Measurements from ENCODE around the gene TRIM25. TPM values are rescaled to one million over a fixed set of nuclear protein-coding genes. Genes with fewer than 3 reads are reported as not detected.
A peak's percentile ranks its signal among the peaks of the same experiment; 100 is the strongest.

The TRIM25 gene
- total RNA-seq, 1 donor from 2014 or later: 94.4 TPM

DNA sequence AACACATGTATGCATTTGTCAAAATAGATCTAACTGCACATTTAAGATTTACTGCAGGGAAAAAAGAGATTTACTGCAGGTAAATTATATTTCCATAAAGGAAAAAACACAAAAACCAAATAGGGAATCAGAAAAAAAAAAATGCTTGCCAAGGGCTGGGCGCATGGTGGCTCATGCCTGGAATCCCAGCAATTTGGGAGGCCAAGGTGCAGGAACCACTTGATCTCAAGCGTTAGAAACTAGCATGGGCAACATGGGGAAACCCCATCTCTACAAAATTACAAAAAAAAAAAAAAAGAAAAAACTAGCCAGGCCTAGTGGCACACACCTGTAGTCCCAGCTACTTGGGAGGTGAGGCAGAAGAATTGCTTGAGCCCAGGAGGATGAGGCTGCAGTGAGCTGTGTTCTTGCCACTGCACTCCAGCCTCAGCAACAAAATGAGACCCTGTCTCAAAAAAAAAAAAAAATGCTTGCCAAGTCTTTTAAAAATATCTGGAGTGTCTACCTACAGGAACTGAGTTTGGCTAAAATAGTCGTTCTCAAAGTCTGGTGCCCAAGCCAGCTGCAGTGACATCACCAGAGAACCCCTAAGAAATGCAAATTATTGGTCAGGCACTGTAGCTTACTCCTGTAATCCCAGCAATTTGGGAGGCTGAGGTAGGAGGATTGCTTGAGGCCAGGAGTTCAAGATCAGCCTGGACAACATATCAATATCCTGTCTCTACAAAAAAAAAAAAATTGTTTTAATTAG lies 17.5 kb downstream of the TRIM25 start:
- DNase-seq (ENCODE audit: low spot score): no peak

GRCh38 chr17:56894859-56895455 lies 18.9 kb downstream of the TRIM25 start:
- DNase-seq (ENCODE audit: low spot score): no peak

DNA sequence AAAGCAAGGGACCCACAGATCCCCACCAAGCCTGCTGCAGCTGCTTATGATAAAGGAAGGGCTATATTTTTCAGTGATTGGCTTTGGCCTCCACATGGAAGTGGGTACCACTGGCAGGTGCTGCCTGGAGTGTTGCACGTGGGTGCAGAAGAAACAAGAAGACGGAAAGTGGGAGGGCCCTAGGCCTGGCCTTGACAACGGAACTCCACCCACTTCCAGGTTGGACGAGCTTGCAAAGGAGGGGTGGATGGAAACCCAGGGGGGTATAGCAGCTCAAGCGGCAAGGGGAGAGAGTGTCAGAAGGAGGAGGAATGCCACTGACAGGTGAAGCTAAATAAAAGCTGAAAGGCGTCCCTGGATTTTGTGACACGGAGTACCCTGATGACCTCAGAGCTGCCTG lies 20.3 kb downstream of the TRIM25 start:
- DNase-seq (ENCODE audit: low spot score): no peak

DNA sequence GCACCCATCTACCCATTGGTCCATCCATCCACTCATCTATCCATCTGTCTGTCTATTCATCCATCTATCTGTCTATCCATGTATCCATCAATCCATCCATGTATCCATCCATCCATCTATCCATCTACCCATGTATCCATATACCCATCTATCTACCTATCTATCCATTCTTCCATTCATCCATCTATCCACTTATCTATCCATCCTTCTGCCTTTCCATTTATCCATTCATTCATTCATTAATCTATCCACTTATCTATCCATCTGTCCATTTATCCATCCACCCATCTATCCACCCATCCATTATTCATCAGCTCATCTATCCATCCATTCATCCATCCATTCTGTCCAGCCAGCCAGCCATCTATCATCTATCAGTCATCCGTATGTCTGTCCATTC lies 21.5 kb downstream of the TRIM25 start:
- DNase-seq (ENCODE audit: low spot score): no peak

DNA sequence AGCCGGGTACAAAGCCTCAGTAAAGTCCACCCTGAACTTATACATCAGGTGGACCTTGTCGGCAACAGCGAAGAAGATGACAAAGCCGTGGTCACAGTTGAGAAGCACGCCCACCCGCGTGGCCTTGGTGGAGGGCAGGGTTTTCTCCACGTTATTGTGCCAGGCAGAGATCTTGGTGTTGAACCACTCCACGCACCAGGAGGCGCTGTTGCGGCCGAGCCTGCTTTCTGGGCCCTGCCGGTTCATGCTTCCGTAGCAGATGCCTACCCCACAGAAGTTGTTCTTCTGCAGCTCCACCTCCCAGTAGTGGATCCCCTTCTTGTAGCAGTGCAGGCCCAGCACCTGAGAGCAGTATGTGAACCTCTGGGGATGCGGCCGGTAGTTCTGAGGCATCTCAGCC lies 22.1 kb downstream of the TRIM25 start:
- no peak for DNase-seq (ENCODE audit: low spot score)

GRCh38 chr17:56890906-56891674 lies 22.8 kb downstream of the TRIM25 start:
- DNase-seq (ENCODE audit: low spot score): no peak

DNA sequence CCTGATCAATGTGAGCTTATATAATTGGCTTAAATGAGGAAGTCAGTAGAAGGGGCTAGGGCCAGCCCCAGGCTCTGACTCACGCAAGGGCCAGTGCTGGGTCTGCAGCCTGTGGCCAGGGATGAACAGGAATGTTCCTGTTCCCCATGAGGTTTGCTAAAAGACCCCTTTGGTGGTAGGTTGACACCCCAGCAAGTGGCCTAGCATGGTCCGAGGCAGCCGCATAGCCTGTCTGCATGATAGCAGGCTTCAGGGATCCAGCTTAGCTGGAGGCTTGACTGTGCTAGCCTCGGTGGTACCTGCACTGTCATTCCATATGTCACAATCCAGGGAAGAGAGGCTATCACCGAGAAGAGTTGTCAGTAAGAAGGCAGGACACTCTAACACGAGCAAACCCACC lies 23.5 kb downstream of the TRIM25 start:
- no peak for DNase-seq (ENCODE audit: low spot score)

- DNase-seq (ENCODE audit: low spot score): peak; percentile 69
These were observed 26.0 kb downstream of the TRIM25 start for GRCh38 chr17:56887552-56888467.

DNA sequence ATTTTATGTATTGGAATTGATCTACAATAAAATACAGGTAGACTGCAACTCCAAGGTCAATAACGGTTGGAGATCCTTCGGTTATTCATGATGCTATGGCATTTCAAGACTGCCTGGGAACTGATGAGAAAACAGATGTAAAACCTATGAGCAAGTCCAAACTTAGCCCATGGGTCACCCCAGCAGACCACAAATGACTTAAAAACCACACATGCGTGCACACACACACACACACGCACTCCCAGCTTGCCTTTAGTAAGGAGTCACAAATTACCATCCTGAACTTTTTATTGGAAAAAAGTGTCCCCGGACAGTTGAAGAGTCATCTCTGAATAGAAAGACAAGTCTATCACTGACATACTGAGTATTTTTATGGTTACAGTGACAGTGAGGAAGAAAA lies 26.7 kb downstream of the TRIM25 start:
- no peak for DNase-seq (ENCODE audit: low spot score)

- peak; percentile 69 for DNase-seq (ENCODE audit: low spot score)
These were observed 27.5 kb downstream of the TRIM25 start for GRCh38 chr17:56886288-56886731.

GRCh38 chr17:56885312-56885657 lies 28.6 kb downstream of the TRIM25 start:
- no peak for DNase-seq (ENCODE audit: low spot score)

GRCh38 chr17:56884483-56885311 lies 29.2 kb downstream of the TRIM25 start:
- DNase-seq (ENCODE audit: low spot score): no peak

DNA sequence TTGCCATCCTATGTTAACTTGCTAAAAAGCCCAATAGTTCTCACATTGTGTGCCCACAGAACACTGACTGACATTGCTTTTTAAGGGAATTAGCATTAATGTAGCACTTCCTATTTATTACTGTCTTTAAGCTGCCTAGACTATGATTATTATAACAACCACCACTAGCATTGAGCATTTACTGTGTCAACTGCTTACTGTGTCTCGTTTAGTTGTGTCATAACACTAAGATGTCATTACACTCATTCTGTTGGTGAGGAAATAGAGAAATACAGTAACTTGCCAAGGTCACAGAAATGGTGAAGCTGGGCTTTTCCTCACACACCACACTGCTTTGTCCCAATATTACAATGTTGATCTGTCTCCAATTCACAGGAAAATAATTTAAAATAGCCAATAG lies 30.2 kb downstream of the TRIM25 start:
- DNase-seq (ENCODE audit: low spot score): no peak

- DNase-seq (ENCODE audit: low spot score): peak; percentile 37
These were observed 32.1 kb downstream of the TRIM25 start for GRCh38 chr17:56881685-56882295.

DNA sequence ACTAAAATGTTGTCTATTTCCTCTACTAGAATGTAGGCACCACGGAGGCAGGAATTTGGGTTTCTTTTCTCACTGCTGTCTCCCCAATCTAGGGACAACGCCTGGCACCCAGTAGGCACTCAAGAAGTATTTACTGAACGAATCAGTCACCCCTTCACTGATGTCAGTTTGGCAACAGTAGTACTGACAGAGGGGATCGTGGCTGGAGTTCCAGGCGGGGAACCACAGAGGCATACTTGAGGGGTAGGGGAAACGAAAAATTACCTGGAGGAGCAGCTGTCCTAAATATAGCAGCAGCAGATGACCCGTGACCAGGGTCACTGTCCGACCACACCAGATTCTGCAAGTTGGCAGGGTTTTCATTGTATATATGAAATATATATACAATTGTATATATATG lies 33.3 kb downstream of the TRIM25 start:
- DNase-seq (ENCODE audit: low spot score): no peak

GRCh38 chr17:56880133-56880532 lies 33.7 kb downstream of the TRIM25 start:
- DNase-seq (ENCODE audit: low spot score): no peak

- no peak for DNase-seq (ENCODE audit: low spot score)
These were observed 34.6 kb downstream of the TRIM25 start for GRCh38 chr17:56879280-56879679.

DNA sequence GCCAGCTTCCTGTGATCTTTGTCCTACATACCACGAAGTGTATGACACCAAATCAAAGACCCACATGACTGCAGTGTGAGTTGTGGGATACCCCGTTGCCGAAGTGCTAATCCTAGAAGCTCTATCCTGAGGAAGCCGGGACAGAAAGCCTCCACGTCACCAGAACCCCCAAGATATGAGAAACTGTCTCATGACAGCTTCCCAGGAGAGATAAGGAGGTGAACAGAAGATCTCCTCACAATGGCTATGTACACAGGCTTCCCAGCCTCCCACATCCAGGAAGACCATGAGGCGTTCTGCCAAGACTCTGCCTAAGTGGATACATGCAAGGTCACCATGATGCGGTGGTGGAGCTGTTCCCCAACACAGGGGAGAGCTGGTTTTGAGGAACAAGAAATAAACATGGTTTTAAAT lies 37.1 kb downstream of the TRIM25 start:
- peak; percentile 36 for DNase-seq (ENCODE audit: low spot score)

- no peak for DNase-seq (ENCODE audit: low spot score)
These were observed 43.7 kb downstream of the TRIM25 start for GRCh38 chr17:56870081-56870651.

- DNase-seq (ENCODE audit: low spot score): no peak
These were observed 45.1 kb downstream of the TRIM25 start for GRCh38 chr17:56868716-56869115.
